B cell (primary cell): ENCODE data around the gene LRP6. TPM values are rescaled to one million over a fixed set of nuclear protein-coding genes. Genes with fewer than 3 reads are reported as not detected.

Source experiments
- ATAC-seq: fragments of 200-7000 bp; cut with Tn5 transposase; one replicate; pipeline ENCODE4 v1.10.0; 2021; ENCODE audit warnings: low read depth, mild to moderate bottlenecking, moderate number of reproducible peaks, moderate library complexity
- CTCF ChIA-PET: fragments of 350-600 bp; sonication (Branson Sonifier 250); formaldehyde crosslinking; loops from one replicate; lab custom pipeline; 2021; ENCODE audit warnings: antibody characterized with exemption, inconsistent platforms; lab: Charles Lee
- POLR2A ChIA-PET: fragments of 350-600 bp; sonication (Branson Sonifier 250); formaldehyde crosslinking; loops from one replicate; lab custom pipeline; 2021; ENCODE audit warnings: antibody characterized with exemption; lab: Charles Lee
- DNase-seq: peaks from one replicate; pipeline ENCODE4 v3.0.0; 2013
- H2AFZ ChIP-seq: 2 replicates; pipeline ENCODE4 v1.6.1; 2012; ENCODE audit warnings: mild to moderate bottlenecking, low read depth, low read length; ENCODE audit not compliant: insufficient read depth, poor library complexity, severe bottlenecking
- H3K27ac ChIP-seq, 2 donors: 1 replicate in 1 of 2; 2 replicates in 1 of 2; pipeline ENCODE4 v1.5.1; 2012 to 2013; ENCODE audit warnings: low read length in 2 of 2, mild to moderate bottlenecking in 2 of 2, moderate library complexity in 1 of 2
- H3K27me3 ChIP-seq, 4 experiments: fragments of 200-600 bp in 1 of 4; sonication (generic) in 1 of 4; replicated peaks in 1 of 4; 1 replicate in 2 of 4; 2 replicates in 2 of 4; pipeline versions ENCODE4 v1.6.1 to v1.7.0; 2013 to 2016; ENCODE audit warnings: low read length in 3 of 4, mild to moderate bottlenecking in 2 of 4, mixed read lengths in 1 of 4, moderate library complexity in 1 of 4; ENCODE audit not compliant: insufficient read depth in 4 of 4, control insufficient read depth in 3 of 4; ENCODE audit errors: control extremely low read depth in 1 of 4
- H3K36me3 ChIP-seq, 2 experiments: replicated peaks in 1 of 2; 1 replicate in 1 of 2; 2 replicates in 1 of 2; pipeline versions ENCODE4 v1.6.1 to v1.7.1; 2013; ENCODE audit warnings: low read length in 1 of 2; ENCODE audit not compliant: insufficient read depth in 2 of 2, control insufficient read depth in 1 of 2; ENCODE audit errors: control extremely low read depth in 1 of 2, extremely low read depth in 1 of 2
- H3K4me1 ChIP-seq, 2 donors: fragments of 200-600 bp in 1 of 2; sonication (generic) in 1 of 2; 1 replicate in 1 of 2; 2 replicates in 1 of 2; pipeline versions ENCODE4 v1.5.1 to v1.6.1; 2013 to 2017; ENCODE audit warnings: low read length in 2 of 2; ENCODE audit not compliant: control insufficient read depth in 2 of 2, insufficient read depth in 2 of 2
- H3K4me2 ChIP-seq: replicated peaks from 2 replicates; pipeline ENCODE3; 2012; ENCODE audit warnings: mild to moderate bottlenecking, low read depth, low read length; ENCODE audit not compliant: poor library complexity, severe bottlenecking
- H3K4me3 ChIP-seq, 5 experiments: fragments of 200-600 bp in 1 of 5; sonication (generic) in 1 of 5; 1 replicate in 3 of 5; 2 replicates in 2 of 5; pipeline versions ENCODE4 v1.5.1 to v1.7.0; 2011 to 2016; ENCODE audit warnings: low read length in 4 of 5, mild to moderate bottlenecking in 4 of 5, low read depth in 2 of 5, control low read depth in 1 of 5, moderate library complexity in 1 of 5; ENCODE audit not compliant: insufficient read depth in 1 of 5; ENCODE audit errors: control extremely low read depth in 1 of 5, extremely low read depth in 1 of 5
- H3K79me2 ChIP-seq: fragments of 200-600 bp; sonication (generic); one replicate; pipeline ENCODE4 v1.6.0; 2016; ENCODE audit warnings: low read length; ENCODE audit not compliant: control insufficient read depth, insufficient read depth
- H3K9ac ChIP-seq: fragments of 200-600 bp; sonication (generic); 2 replicates; pipeline ENCODE4 v1.6.1; 2017; ENCODE audit warnings: mild to moderate bottlenecking, low read length, moderate library complexity
- H3K9me3 ChIP-seq, 3 donors: one replicate each; pipeline versions ENCODE4 v1.6.1 to v1.7.1; 2013; ENCODE audit warnings: low read length in 2 of 3; ENCODE audit not compliant: control insufficient read depth in 2 of 3, insufficient read depth in 1 of 3; ENCODE audit errors: control extremely low read depth in 1 of 3
- H4K20me1 ChIP-seq: 2 replicates; pipeline ENCODE4 v1.6.0; 2012; ENCODE audit warnings: mild to moderate bottlenecking, low read length; ENCODE audit not compliant: insufficient read depth, control insufficient read depth, poor library complexity, severe bottlenecking
- H3K27ac Mint-ChIP-seq: one replicate; pipeline ENCODE4 v1.8.0; 2021; ENCODE audit warnings: mixed read lengths
- H3K27me3 Mint-ChIP-seq: one replicate; pipeline ENCODE4 v1.8.0; 2021; ENCODE audit warnings: mixed read lengths
- H3K4me1 Mint-ChIP-seq: one replicate; pipeline ENCODE4 v1.8.0; 2021; ENCODE audit warnings: mixed read lengths
- H3K4me3 Mint-ChIP-seq: one replicate; pipeline ENCODE4 v1.8.0; 2021; ENCODE audit warnings: mixed read lengths
- H3K9me3 Mint-ChIP-seq: one replicate; pipeline ENCODE4 v1.8.0; 2022; ENCODE audit warnings: mixed read lengths; ENCODE audit not compliant: insufficient read depth
- EZH2 ChIP-seq: IDR thresholded peaks from 2 replicates; pipeline ENCODE4 v1.6.1; 2012; ENCODE audit warnings: borderline replicate concordance, low read depth, mild to moderate bottlenecking, moderate library complexity, low read length; ENCODE audit not compliant: insufficient read depth, poor library complexity, severe bottlenecking
- WGBS: methylation state at CpG from one replicate; pipeline ENCODE4 v1.1.5; 2013; ENCODE audit warnings: missing lambda C conversion rate; ENCODE audit not compliant: insufficient coverage; 5-methylcytosine and 5-hydroxymethylcytosine counted together
- intact Hi-C: fragments of 100-400 bp; cut with micrococcal nuclease; formaldehyde crosslinking; loops from one replicate; pipeline ENCODE4 v1.10.0; 2022
- polyA plus RNA-seq: library from polyadenylated mRNA; depleted of rRNA; stranded (reverse); fragments of >200 nt; gene quantifications from 2 replicates; pipeline ENCODE4 v1.2.3, GENCODE V29; 2012
- total RNA-seq, 2 donors: library from RNA; stranded (reverse); fragments of 120-200 nt in 1 of 2; gene quantifications; 1 replicate in 1 of 2; 2 replicates in 1 of 2; pipeline versions ENCODE4 v1.2.3 to v1.2.4, GENCODE V29; 2013 to 2022
- TF ChIP-seq, protein P1 (sequence below): fragments of 200-600 bp; IDR thresholded peaks from one replicate; pipeline ENCODE4 v1.8.0; 2022; ENCODE audit warnings: antibody characterized with exemption, mild to moderate bottlenecking

The LRP6 gene
- total and polyA plus RNA-seq, 2 donors (not counting 1 experiment from before 2014, with no cell fraction given): 0.34 to 2.8 TPM

DNA sequence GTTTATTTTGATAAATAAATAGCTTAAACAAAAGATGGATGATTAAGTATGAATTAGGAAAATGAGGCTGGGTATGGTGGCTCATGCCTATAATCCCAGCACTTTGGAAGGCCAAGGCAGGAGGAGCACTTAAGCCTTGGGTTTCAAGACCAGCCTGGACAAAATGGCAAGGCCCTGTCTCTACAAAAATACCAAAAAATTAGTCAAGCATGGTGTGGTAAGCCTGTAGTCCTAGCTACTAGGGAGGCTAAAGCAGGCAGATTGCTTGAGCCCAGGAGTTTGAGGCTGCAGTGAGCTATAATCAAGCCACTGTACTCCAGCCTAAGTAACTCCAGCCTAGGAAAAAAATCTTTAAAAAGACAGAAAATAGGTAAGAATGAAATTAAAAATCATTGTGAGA is 100.1 kb downstream of the LRP6 start:
- Histone ChIP-seq H3K27ac (no peak overlapping the region), H3K9me3 (no peaks in the 10 kb centered on the region), H3K79me2 (no peaks in the 10 kb centered on the region), H4K20me1 (no peaks in the 10 kb centered on the region), H3K27me3 (no peaks in the 10 kb centered on the region), H3K4me2 (no peak overlapping the region), H3K4me3 (no peak overlapping the region), H3K9ac (no peak overlapping the region), H3K4me1 (no peaks in the 10 kb centered on the region), H2AFZ (no peak overlapping the region), H3K36me3 (no peaks in the 10 kb centered on the region)
- H3K4me1 Mint-ChIP-seq: no peaks in the 10 kb centered on the region
- intact Hi-C loops: no loop called here
- ATAC-seq (no peak), DNase-seq (no peak)
- H3K4me3 Mint-ChIP-seq: no peak overlapping the region
- H3K9me3 Mint-ChIP-seq: no peaks in the 10 kb centered on the region
- no peak for TF ChIP-seq EZH2
- TF ChIP-seq, protein P1, sequence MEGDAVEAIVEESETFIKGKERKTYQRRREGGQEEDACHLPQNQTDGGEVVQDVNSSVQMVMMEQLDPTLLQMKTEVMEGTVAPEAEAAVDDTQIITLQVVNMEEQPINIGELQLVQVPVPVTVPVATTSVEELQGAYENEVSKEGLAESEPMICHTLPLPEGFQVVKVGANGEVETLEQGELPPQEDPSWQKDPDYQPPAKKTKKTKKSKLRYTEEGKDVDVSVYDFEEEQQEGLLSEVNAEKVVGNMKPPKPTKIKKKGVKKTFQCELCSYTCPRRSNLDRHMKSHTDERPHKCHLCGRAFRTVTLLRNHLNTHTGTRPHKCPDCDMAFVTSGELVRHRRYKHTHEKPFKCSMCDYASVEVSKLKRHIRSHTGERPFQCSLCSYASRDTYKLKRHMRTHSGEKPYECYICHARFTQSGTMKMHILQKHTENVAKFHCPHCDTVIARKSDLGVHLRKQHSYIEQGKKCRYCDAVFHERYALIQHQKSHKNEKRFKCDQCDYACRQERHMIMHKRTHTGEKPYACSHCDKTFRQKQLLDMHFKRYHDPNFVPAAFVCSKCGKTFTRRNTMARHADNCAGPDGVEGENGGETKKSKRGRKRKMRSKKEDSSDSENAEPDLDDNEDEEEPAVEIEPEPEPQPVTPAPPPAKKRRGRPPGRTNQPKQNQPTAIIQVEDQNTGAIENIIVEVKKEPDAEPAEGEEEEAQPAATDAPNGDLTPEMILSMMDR: no peak
- no peak overlapping the region for H3K27ac Mint-ChIP-seq
- no peaks in the 10 kb centered on the region for H3K27me3 Mint-ChIP-seq
- ChIA-PET CTCF (no interaction called here), POLR2A (no interaction called here)

DNA sequence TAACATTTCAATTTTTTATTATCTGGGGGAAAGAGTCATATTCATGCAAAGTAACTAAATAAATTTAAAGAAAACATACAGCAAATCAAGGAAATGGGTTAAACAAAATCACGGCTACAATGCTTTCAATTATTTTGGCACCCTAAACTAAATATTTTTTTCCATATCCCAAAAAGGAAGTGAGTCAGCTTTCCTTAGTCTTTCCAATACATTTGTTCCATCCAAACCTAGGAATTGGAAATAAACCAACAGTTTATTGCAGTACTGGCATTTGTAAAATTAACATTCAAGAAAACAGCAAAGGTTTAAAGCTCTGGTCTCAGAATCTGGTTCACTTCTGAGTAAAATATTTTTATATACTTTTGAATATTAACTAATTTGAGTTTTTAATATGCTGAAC is 106.9 kb downstream of the LRP6 start:
- no peak for ATAC-seq
- intact Hi-C loops: no loop called here
- POLR2A ChIA-PET: no interaction called here
- no CpG with 5 or more reads among the region's 1 CpG for WGBS
- no peak overlapping the region for H3K9ac ChIP-seq
- H3K27ac ChIP-seq: no peak overlapping the region
- H2AFZ ChIP-seq: no peak overlapping the region
- Mint-ChIP-seq H3K9me3 (no peaks in the 10 kb centered on the region), H3K4me3 (no peak overlapping the region), H3K27ac (no peak overlapping the region), H3K27me3 (no peaks in the 10 kb centered on the region), H3K4me1 (no peaks in the 10 kb centered on the region)
- no peaks in the 10 kb centered on the region for H3K4me1 ChIP-seq
- no peaks in the 10 kb centered on the region for H3K36me3 ChIP-seq
- H3K4me3 ChIP-seq: no peak overlapping the region
- H3K79me2 ChIP-seq: no peaks in the 10 kb centered on the region
- no peak for DNase-seq
- H3K4me2 ChIP-seq: no peak overlapping the region
- TF ChIP-seq, protein P1: no peak
- TF ChIP-seq EZH2: no peak
- H3K27me3 ChIP-seq: no peaks in the 10 kb centered on the region
- CTCF ChIA-PET: interaction anchor here (1.2 kb wide), 1 partner anchor 10 kb away, joined by 3 read pairs; no protein-coding TSS in a partner anchor
- H4K20me1 ChIP-seq: no peaks in the 10 kb centered on the region
- H3K9me3 ChIP-seq: no peaks in the 10 kb centered on the region
